Activated CD8-positive, alpha-beta T cell treated with anti-CD3 and anti-CD28 coated beads for 36 hours (primary cell): ENCODE data around the gene ENPP1. TPM values are rescaled to one million over a fixed set of nuclear protein-coding genes. Genes with fewer than 3 reads are reported as not detected.

Source experiments
- ATAC-seq: fragments of 200-7000 bp; cut with Tn5 transposase; one replicate; pipeline ENCODE4 v1.10.0; 2021; ENCODE audit warnings: mild to moderate bottlenecking, moderate library complexity
- CTCF ChIA-PET: fragments of 350-600 bp; sonication (Branson Sonifier 250); formaldehyde crosslinking; loops from one replicate; lab custom pipeline; 2021; ENCODE audit warnings: antibody characterized with exemption; lab: Charles Lee
- POLR2A ChIA-PET: fragments of 350-600 bp; sonication (Branson Sonifier 250); formaldehyde crosslinking; loops from one replicate; lab custom pipeline; 2021; ENCODE audit warnings: antibody characterized with exemption; lab: Charles Lee
- DNase-seq: peaks from one replicate; pipeline ENCODE4 v3.0.0-alpha.2; 2020
- H3K27ac Mint-ChIP-seq: one replicate; pipeline ENCODE4 v1.8.0; 2021; ENCODE audit warnings: mild to moderate bottlenecking, mixed read lengths
- H3K27me3 Mint-ChIP-seq: one replicate; pipeline ENCODE4 v1.8.0; 2021; ENCODE audit warnings: mixed read lengths
- H3K36me3 Mint-ChIP-seq: one replicate; pipeline ENCODE4 v1.8.0; 2021; ENCODE audit warnings: low read depth, mixed read lengths
- H3K4me1 Mint-ChIP-seq: one replicate; pipeline ENCODE4 v1.8.0; 2021; ENCODE audit warnings: low read depth, mixed read lengths
- H3K4me3 Mint-ChIP-seq: one replicate; pipeline ENCODE4 v1.8.0; 2021; ENCODE audit warnings: mild to moderate bottlenecking, moderate library complexity, mixed read lengths
- H3K9me3 Mint-ChIP-seq: one replicate; pipeline ENCODE4 v1.8.0; 2021; ENCODE audit warnings: mixed read lengths
- intact Hi-C: fragments of 100-400 bp; cut with micrococcal nuclease; formaldehyde crosslinking; loops from one replicate; pipeline ENCODE4 v1.10.0; 2022
- total RNA-seq, 2 experiments: library from RNA; stranded (reverse); gene quantifications; one replicate each; pipeline ENCODE4 v1.2.3, GENCODE V29; 2021
- TF ChIP-seq, protein P1 (sequence below): fragments of 200-600 bp; IDR thresholded peaks from one replicate; pipeline ENCODE4 v1.8.0; 2022; ENCODE audit warnings: antibody characterized with exemption, mild to moderate bottlenecking

Gene ENPP1
- total RNA-seq, 2 experiments from 2014 or later, result 0.20 to 0.27 TPM

GRCh38 chr6:131861381-131861780, 53.6 kb downstream of the ENPP1 start:
- Mint-ChIP-seq H3K27me3 (peaks cover 8% of the 10 kb centered on the region), H3K27ac (no peak overlapping the region), H3K36me3 (no peaks in the 10 kb centered on the region), H3K4me3 (no peak overlapping the region), H3K9me3 (no peaks in the 10 kb centered on the region), H3K4me1 (peaks cover 5% of the 10 kb centered on the region)
- no peak for ATAC-seq
- ChIA-PET CTCF (no interaction called here), POLR2A (no interaction called here)
- intact Hi-C loops, result no loop called here
- TF ChIP-seq, protein P1, sequence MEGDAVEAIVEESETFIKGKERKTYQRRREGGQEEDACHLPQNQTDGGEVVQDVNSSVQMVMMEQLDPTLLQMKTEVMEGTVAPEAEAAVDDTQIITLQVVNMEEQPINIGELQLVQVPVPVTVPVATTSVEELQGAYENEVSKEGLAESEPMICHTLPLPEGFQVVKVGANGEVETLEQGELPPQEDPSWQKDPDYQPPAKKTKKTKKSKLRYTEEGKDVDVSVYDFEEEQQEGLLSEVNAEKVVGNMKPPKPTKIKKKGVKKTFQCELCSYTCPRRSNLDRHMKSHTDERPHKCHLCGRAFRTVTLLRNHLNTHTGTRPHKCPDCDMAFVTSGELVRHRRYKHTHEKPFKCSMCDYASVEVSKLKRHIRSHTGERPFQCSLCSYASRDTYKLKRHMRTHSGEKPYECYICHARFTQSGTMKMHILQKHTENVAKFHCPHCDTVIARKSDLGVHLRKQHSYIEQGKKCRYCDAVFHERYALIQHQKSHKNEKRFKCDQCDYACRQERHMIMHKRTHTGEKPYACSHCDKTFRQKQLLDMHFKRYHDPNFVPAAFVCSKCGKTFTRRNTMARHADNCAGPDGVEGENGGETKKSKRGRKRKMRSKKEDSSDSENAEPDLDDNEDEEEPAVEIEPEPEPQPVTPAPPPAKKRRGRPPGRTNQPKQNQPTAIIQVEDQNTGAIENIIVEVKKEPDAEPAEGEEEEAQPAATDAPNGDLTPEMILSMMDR, result no peak
- DNase-seq, result no peak

- Mint-ChIP-seq H3K4me3 (no peak overlapping the region), H3K4me1 (peaks cover 5% of the 10 kb centered on the region), H3K36me3 (no peaks in the 10 kb centered on the region), H3K9me3 (no peaks in the 10 kb centered on the region), H3K27me3 (peaks cover 9% of the 10 kb centered on the region), H3K27ac (no peak overlapping the region)
- TF ChIP-seq, protein P1, result no peak
- DNase-seq (no peak), ATAC-seq (no peak)
- ChIA-PET CTCF (no interaction called here), POLR2A (no interaction called here)
- intact Hi-C loops, result no loop called here
Observed at GRCh38 chr6:131862476-131862875, 54.7 kb downstream of the ENPP1 start.

DNA sequence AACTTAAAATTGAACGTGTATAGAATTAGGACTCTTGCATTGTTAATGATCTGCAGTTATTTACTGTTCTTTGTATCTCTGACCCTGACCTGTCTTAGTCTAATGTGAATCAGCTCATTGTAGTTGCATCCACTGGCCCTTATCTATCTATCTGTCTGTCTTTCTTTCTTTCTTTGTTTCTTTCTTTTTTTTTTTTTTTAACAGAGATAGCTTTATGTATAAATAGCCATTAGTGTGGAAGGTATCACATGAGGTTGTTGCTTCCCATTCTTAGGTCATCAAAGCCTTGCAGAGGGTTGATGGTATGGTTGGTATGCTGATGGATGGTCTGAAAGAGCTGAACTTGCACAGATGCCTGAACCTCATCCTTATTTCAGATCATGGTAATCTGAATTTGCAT, 59.9 kb downstream of the ENPP1 start:
- H3K4me3 Mint-ChIP-seq, result no peak overlapping the region

DNA sequence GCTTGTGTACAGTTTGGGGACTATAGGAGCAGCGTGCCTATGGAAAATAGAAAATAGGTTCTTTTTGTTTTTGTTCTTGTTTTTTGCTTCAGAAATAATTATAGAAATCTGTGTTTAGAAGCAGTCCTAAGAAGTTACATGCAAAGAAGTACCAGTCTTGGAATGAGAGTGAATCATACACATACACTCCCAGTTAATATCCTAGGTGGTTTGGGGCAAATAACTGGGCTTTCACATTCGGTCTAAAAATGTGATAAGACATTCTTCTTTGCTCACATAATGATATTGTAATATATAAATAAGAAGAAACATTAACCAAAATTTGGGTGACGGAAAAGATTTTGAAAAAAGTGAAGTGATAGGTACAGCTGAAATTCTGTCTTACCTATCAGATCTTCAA, 61.0 kb downstream of the ENPP1 start:
- no peak overlapping the region for H3K27ac Mint-ChIP-seq
- peaks cover 2% of the 10 kb centered on the region for H3K4me1 Mint-ChIP-seq
- intact Hi-C loops, result no loop called here
- DNase-seq (no peak), ATAC-seq (no peak)
- H3K9me3 Mint-ChIP-seq, result no peaks in the 10 kb centered on the region
- no peak overlapping the region for H3K4me3 Mint-ChIP-seq
- POLR2A ChIA-PET, result no interaction called here
- CTCF ChIA-PET, result no interaction called here
- H3K27me3 Mint-ChIP-seq, result peaks cover 2% of the 10 kb centered on the region
- no peaks in the 10 kb centered on the region for H3K36me3 Mint-ChIP-seq
- TF ChIP-seq, protein P1, result no peak

More for the DNA sequence above, 59.9 kb downstream of the ENPP1 start:
- TF ChIP-seq, protein P1, result no peak
- Mint-ChIP-seq H3K27ac (no peak overlapping the region), H3K4me1 (peaks cover 3% of the 10 kb centered on the region), H3K9me3 (no peaks in the 10 kb centered on the region), H3K27me3 (peaks cover 3% of the 10 kb centered on the region), H3K36me3 (no peaks in the 10 kb centered on the region)
- DNase-seq (no peak), ATAC-seq (no peak)
- intact Hi-C loops, result no loop called here
- ChIA-PET CTCF (interaction anchor here (1.3 kb wide), 1 partner anchor 47 kb away, joined by 4 read pairs; no protein-coding TSS in a partner anchor), POLR2A (no interaction called here)

- H3K27me3 Mint-ChIP-seq, result no peaks in the 10 kb centered on the region
- H3K36me3 Mint-ChIP-seq, result no peaks in the 10 kb centered on the region
- H3K4me3 Mint-ChIP-seq, result no peak overlapping the region
- DNase-seq, result no peak
- no peaks in the 10 kb centered on the region for H3K9me3 Mint-ChIP-seq
- H3K4me1 Mint-ChIP-seq, result no peaks in the 10 kb centered on the region
- TF ChIP-seq, protein P1, result no peak
- H3K27ac Mint-ChIP-seq, result no peak overlapping the region
- no peak for ATAC-seq
- intact Hi-C loops, result no loop called here
- CTCF ChIA-PET, result no interaction called here
- POLR2A ChIA-PET, result no interaction called here
Observed at GRCh38 chr6:131875647-131876046, 67.8 kb downstream of the ENPP1 start.
